GM19035 (cell line): Measurements from ENCODE around the gene PALM3.
"Not testable (repeated sequence)": the region's sequence is repeated elsewhere in the genome, so short reads cannot be mapped to it uniquely, and the experiment has no call there.

Experiments used
- ATAC-seq: cut with Tn5 transposase; IDR thresholded peaks from one replicate; pipeline ENCODE4 v1.9.1; 2021; ENCODE audit not compliant: unreplicated experiment

PALM3 gene

DNA sequence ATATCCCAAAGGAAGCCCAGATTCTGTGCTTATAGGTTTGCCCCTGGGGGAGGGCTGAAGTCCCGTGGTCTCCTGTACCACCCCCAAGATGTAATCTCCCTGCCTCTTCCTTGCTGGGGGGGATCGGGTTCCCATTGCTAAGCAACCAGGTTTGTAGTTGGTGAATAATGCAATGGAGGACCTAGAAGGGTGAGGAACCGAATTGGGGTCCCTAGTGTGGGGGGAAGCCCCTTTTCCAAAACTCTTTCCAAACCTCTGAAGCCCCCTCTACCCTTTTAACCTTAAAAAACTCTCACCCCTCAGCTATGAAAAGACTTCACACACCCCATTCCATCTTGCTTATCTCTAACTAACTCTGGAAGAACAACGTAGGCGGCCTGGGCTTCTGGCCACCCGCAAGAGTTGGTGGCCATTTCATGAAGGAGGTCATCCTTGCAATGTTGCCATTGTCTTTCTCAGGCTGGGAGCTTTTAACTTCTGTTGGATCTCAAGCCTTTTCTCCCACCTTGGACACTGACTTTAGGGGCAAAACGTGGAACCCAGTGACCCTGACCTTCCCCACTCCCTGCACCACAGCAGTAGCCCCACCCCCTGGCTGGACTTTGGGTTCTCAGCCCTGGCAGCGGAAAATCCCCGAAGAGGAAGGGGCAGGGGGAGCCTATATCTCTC lies 661 bp downstream of the PALM3 start:
- ATAC-seq = no peak

DNA sequence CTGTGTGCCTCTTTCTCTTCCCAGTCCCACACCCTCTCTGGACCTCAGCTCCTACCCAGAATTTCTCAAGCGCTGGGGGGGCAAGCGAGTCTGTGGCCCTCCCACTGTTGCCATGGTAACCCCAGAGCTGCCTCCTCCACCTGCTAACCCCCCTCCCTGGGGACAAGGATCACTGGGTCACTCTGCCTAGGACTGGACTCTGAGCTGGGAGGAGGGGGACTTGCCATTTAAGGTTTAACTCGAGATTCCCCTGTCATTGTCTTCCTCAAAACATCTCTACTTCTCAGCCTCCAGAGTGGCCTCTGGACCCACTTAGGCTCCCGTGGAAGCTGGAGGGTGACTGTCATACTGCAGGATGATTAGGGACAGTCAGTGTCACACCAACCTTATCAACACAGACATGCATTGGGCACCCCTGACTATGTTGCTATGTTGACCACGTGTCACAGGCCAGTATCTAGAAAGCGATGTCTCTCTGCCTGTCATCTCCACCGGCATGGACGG lies 2.2 kb downstream of the PALM3 start:
- ATAC-seq = no peak

DNA sequence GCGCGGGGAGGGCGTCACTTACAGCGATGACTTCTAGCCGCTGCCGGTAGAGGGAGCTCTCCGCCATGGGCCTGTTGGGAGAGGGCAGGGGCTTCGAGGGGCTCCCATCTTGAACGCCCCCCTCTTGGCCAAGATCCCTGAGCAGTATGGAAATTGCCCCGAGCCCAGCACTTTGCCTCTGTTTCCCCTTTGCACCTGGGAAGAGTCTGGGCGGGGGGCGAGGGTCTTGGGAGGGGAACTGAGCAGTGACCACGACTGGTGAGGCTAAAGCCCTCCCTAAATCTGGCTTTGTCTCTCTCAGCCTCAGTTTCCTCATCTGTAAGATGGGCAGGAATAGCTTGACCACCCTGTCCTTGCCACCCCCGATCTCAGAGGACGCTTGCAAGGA lies 2.8 kb downstream of the PALM3 start:
- ATAC-seq = no peak

DNA sequence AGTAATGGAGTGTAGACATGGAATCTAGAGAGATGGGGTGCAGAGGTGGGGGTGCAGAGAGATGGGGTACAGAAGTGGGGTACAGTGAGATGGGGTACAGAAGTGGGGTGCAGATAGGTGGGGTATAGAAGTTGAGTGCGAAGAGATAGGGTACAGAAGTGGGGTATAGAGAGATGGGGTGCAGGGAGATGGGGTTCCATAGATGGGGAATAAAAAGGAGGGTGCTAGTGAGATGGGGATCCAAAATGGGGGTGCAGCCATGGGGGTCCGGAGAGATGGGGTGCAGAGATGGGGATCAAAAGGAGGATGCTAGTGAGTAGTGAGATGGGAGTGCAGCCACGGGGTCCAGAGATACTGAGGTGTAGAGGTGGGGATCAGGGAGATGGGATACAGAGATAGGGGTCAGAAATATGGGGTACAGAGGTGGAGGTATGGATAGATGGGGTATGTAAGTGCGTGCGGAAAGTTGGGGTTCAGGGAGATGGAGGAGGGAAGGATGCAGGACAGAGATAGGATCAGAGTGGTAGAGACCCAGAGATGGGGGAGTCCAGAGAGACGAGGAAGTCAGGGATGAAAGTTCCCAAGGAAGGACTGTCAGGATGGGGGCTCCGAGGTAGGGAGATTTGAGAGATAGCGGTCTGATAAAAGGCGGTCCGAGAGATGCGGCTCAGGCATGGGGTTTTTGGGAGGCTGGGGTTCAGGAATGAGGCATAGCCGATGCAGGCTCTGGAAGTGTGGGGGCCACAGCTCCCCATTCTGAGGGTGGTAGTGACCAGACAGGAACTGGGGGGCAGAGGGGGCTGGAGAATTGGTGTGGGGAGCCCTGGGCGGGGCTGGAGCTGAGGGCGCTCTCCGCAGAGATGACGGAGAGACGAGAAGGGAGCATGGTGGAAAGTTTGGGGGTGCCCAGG lies 3.4 kb downstream of the PALM3 start:
- no peak for ATAC-seq

DNA sequence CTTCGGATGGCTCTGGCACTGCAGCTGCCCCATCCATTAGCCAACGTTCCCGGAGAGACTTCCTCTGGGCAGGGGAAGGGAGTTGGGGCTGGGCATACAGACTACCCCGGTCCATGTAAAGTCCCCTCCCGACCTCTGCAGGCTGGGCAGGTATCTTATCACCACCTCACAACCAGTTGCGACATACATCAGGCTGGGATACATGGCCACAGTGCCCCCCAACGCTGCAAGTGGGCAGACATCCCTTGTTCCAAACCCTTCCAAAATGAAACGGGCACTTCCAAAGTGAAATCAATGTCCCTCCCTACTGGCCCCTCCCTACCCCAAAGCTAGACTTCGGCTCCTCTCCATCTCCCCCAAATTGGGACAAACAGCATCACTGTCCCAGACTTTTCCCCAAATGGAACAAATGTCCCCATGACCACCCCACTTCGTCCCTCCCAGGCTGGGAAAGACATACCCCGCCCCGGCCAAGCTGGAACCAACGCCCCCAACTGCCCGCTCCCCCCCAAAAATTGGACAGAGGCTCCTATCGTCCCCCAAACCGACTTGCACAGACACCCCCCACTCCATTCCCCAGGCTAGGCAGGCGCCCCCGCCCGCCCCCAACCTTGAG lies 5.0 kb downstream of the PALM3 start:
- ATAC-seq = no peak

DNA sequence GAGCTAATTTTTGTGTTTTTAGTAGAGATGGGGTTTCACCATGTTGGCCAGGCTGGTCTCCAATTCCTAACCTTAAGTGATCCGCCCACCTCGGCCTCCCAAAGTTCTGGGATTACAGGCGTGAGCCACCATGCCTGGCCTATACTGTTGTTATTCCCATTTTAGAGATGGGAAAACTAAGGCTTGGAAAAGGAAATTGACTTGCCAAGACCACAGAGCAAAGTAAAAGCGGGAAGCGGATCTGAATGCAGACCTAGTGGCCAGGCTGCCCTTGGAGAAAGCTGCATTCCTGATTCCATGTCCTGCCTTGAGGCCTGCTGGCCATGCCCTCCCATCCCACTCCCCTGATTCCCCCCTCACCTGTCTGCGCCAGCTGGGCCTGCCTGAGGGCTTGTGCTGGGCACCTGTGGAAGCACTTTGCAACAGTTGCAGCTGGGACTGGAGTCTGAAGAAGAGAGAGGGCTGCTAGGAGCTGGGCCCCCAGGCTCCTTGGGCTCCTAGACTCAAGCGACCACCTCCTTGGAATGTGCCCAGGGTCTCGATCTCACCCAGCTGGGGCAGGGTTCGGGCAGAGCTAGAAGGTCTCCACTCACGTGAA lies 5.7 kb downstream of the PALM3 start:
- no peak for ATAC-seq

DNA sequence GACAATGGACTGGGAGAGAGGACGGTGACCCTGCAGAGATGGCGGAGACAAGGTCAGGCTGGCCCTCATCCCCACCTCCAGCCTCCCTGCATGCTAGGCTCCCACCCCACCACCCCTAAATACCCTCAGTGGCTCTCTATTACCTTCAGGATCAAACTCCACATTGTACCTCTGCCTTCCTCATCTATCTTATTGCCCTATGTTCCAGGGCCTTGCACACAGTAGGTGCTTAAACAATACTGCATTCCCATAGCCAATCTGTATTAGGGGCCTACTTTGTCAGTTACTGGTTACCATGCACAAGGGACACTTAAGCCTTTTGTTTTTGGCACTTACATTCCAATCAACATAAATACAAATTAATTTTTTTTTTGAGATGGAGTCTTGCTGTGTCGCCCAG lies 6.5 kb downstream of the PALM3 start:
- ATAC-seq = no peak

DNA sequence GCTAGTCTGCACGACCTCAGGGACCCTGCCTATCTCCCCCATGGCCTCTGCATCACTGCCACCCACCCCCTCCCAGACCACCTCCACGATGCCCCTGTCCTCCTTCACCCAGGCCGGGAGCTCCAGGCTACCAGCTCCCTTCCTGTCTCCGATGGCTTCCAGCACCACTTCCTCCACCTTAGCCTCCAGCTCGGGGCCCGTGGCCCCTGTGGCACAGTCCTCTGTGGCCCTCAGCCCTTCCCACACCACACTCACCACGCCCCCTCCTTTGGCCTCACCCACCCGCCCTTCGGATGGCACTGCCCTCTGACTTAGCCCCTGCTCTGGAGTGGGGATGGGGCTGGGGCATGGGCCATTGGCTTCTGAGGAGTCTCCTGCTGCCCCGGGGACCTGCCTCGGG lies 7.2 kb downstream of the PALM3 start:
- ATAC-seq = no peak

DNA sequence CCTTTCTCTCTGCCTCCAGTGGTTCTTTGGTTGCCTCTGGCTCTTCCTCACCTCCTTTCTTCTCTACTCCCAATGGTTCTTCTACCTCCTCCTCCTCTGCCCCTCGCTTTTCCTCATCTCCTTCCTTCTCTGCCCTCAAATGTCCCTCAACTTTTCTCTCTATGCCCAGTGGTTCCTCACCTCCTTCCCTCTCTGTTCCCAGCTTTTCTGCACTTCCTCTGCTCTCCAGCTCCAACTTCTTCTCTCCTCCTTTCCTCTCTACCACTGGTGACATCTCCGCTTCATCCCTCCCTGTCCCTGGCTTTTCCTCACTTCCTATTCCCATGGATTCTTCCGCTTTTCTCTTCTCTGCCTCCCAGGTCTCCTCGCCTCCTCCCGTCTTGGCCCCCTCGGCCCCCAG lies 7.8 kb downstream of the PALM3 start:
- no peak for ATAC-seq

DNA sequence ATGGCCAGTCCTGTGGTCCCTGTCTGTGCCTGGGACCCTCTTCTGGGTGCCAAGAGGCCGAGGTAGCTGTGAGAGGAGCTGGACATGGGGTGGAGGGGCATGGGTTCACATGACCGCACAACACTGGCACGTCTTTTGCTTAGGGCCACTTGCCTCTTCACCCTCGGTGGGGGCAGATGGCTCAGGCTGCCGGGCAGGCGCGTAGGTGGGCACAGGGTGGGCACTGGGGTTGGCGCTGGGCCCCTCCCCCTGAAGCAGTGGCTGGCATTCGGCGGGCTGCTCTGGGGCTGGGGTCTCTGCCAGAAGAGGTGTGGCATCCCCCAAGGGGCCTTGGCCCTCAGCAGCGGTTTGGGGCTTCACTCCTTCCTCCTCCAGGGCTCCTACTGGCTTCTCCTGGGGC lies 8.4 kb downstream of the PALM3 start:
- ATAC-seq = no peak

DNA sequence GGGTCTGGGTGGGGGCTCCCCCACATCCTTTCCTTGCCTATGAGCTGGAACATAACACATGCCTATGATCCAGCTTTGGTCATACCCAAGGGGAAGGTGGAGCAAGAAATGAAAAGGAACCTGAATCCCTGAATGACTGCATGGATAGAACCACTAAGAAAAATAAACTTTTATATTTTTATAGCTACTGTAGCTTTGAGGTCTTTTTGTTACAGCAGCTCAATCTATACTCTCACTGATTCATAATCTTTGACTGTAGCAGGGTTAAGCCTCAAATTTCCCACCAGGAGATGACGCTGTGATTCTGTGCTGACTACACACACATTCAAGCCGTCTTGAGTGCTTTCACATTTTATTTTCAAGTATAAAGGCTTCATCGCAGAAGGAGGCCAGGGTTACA lies 8.8 kb downstream of the PALM3 start:
- ATAC-seq = no peak

DNA sequence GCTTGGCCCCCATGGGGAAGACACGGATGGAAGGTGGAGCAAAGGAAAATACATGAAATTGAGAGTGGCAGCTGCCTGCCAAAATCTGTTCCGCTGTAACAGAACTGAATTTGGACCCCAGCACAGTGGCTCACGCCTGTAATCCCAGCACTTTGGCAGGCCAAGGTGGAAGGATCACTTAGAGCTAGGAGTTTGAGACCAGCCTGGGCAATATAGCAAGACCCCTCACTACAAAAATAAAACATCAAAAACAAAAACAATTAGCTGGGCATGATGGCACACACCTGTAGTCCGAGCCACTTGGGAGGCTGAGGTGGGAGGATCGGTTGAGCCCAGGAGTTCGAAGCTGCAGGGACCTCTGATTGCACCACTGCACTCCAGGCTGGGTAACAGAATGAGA lies 9.4 kb downstream of the PALM3 start:
- ATAC-seq = no peak

DNA sequence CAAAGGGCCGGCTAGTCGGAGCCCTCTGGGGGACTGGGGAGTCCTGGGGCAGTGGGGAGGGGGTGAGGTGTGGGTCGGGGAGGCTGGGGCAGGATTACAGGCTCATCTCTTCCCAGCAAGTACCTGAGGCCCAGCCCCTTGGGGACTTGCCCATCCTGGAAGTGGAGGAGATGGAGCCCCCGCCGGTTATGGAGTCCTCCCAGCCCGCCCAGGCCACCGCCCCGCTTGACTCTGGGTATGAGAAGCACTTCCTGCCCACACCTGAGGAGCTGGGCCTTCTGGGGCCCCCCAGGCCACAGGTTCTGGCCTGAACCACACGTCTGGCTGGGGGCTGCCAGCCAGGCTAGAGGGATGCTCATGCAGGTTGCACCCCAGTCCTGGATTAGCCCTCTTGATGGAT lies 9.9 kb downstream of the PALM3 start:
- no peak for ATAC-seq

DNA sequence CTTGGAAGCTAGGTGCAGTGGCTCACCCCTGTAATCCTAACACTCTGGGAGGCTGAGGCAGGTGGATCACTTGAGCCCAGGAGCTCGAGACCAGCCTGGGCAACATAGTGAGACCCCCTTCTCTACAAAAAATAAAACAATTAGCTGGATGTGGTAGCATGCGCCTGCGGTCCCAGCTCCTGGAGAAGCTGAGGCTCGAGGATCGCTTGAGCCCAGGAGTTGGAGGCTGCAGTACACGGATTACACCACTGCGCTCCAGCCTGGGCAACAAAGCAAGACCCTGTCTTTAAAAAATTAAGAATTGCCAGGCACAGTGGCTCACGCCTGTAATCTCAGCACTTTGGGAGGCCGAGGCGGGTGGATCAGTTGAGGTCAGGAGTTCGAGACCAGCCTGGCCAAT lies 10.9 kb downstream of the PALM3 start:
- ATAC-seq = not testable (repeated sequence)

DNA sequence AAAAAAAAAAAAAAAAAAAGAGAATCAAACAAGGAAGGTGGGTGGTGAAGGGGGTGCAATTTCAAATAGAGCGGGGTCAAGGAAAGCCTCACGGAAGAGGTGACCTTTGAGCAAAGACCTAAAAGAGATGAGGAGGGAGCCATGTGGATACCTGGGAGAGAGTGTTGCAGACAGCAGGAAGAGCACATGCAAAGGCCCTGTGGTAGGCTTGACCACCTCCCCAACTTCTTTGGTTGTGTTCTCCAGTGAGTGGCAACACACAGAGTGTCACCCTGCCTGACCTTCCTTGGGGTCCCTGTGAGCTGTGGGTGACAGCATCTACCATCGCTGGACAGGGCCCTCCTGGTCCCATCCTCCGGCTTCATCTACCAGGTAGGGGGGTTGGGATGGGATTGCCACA lies 11.4 kb downstream of the PALM3 start:
- no peak for ATAC-seq

DNA sequence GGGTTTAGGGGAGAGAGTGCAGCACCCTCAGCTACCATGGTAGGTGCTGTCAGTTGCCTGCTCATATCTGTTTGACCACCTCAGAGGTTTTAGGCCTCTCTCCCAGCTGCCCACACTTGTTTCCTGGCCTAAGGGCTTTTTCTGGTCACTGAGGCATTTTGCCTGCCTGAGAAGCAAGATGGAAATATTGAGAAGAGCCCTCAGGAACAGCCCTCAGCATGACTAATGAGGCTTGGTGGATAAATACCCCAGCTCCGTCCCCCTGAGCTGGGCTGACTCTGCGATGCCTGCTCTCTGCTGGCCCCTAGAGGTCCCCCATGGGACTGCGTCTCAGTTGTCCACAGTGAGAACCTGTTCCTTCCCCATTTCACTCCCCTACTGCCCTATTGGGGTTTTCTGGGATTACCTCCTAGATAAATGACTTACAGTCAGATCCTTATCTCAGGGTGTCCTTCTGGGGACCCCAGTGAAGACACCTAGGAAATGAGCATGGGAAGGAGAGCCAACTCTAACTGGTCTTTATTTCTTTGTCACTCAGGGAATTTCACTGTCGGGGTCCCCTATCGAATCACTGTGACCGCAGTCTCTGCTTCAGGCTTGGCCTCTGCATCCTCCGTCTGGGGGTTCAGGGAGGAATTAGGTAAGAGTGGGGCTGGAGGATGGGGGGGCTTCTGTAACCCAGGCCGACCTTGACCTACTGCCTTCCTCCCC lies 13.3 kb downstream of the PALM3 start:
- ATAC-seq = no peak

DNA sequence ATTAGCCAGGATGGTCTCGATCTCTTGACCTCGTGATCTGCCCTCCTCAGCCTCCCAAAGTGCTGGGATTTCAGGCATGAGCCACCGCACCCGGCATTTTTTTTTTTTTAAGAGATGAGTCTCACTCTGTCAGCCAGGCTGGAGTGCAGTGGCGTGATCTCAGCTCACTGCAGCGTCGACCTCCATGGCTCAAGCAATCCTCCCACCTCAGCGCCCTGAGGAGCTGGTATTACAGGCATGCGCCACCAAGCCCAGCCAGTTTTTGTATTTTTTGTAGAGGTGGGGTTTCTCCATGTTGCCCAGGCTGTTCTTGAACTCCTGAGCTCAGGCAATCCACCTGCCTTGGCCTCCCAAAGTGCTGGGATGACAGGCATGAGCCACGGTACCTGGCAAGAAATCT lies 14.0 kb downstream of the PALM3 start:
- ATAC-seq = not testable (repeated sequence)

DNA sequence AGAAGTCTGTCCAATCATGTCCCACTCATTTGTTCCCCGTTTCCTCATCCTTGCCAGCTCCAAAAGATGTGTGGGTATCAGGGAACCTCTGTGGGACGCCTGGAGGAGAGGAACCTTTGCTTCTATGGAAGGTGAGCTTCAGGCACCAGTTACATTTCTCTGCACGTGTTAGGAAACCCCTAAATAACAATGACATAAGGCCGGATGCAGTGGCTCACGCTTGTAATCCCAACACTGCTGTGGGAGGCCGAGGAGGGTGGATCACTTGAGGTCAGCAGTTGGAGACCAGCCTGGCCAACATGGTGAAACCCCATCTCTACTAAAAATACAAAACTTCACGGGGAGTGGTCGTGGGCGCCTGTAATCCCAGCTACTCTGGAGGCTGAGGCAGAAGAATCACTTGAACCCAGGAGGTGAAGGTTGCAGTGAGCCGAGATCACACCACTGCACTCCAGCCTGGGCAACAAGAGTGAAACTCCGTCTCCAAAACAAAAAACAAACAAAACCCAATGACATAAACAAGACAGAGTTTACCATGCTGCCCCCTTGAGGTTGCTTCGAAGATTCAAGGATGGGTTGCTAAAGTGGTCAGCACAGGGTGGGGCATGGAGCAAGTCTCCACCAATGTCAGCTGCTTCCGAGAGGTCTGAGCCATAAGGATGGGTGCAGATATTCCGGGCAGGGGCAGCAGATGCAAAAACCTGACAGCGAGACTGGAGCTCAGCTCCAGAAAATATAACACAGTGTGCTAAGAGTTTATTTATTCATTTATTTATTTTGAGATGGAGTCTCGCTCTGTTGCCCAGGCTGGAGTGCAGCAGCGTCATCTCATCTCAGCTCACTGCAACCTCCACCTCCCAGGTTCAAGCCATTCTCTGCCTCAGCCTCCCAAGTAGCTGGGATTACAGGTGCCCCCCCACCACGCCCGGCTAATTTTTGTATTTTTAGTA lies 18.9 kb downstream of the PALM3 start:
- ATAC-seq = not testable (repeated sequence)

DNA sequence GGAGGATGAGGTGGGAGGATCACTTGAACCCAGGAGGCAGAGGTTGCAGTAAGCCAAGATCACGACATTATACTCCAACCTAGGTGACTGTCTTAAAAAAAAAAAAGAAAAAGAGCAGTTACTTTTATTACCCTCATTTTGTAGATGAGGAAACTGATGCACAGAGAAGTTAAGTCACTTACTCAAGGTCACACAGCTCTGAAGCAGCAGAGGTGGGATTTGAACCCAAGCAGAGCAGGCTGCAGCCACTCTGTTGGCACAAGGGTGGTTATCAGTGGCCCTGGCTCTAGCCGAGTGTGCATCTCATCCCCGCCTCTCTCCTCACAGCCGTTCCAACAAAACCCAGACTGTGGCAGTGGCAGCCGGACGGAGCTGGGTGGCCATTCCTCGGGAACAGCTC lies 22.7 kb downstream of the PALM3 start:
- no peak for ATAC-seq

DNA sequence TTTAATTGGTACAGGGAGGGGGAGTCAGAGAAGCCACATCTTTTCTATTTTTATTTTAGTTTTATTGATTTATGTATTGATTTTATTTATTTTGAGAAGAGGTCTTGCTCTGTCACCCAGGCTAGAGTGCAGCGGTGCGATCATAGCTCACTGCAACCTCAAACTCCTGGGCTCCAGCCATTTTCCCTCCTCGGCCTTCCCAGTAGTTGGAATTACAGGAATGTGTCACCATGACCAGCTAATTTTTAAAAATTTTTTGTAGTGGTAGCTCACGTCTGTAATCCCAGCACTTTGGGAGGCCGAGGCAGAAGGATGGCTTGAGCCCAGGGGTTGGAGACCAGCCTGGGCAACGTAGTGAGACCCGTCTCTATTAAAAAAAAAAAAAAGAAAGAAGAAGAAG lies 26.2 kb downstream of the PALM3 start:
- ATAC-seq = no peak
